ENCODE results near the gene SENP1.

DNA sequence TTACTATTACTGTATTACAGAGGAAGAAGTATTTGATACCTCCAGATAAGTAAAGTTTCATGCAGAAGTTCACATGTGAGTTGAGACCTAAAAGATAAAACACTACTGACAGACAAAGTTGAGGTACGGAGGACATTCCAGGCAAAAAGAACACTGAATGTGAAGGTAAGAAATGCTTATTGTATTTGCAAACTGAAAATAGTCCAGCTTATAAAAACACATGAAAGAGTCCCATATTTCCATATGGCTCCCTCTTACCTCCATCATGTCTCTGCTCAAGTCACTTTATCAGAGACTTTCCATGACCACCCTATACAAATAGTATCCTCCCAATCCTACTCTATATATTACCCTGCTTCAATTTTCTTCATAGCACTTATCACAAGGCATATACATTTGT is 35.8 kb downstream of the SENP1 start:
- TF ChIP-seq CTCF (conservative IDR thresholded peaks at IDR 0.05) (no peak), EZH2 (IDR thresholded peaks at IDR 0.05; ENCODE audit: low read depth) (no peak)
